B cell (primary cell): ENCODE results near the gene OLAH. TPM values are rescaled to one million over a fixed set of nuclear protein-coding genes. Genes with fewer than 3 reads are reported as not detected.

Experiments
- ATAC-seq: fragments of 200-7000 bp; cut with Tn5 transposase; one replicate; pipeline ENCODE4 v1.10.0; 2021; ENCODE audit warnings: low read depth, mild to moderate bottlenecking, moderate number of reproducible peaks, moderate library complexity
- CTCF ChIA-PET: fragments of 350-600 bp; sonication (Branson Sonifier 250); formaldehyde crosslinking; loops from one replicate; lab custom pipeline; 2021; ENCODE audit warnings: antibody characterized with exemption, inconsistent platforms; lab: Charles Lee
- POLR2A ChIA-PET: fragments of 350-600 bp; sonication (Branson Sonifier 250); formaldehyde crosslinking; loops from one replicate; lab custom pipeline; 2021; ENCODE audit warnings: antibody characterized with exemption; lab: Charles Lee
- DNase-seq: peaks from one replicate; pipeline ENCODE4 v3.0.0; 2013
- H2AFZ ChIP-seq: 2 replicates; pipeline ENCODE4 v1.6.1; 2012; ENCODE audit warnings: mild to moderate bottlenecking, low read depth, low read length; ENCODE audit not compliant: insufficient read depth, poor library complexity, severe bottlenecking
- H3K27ac ChIP-seq, 2 donors: 1 replicate in 1 of 2; 2 replicates in 1 of 2; pipeline ENCODE4 v1.5.1; 2012 to 2013; ENCODE audit warnings: low read length in 2 of 2, mild to moderate bottlenecking in 2 of 2, moderate library complexity in 1 of 2
- H3K27me3 ChIP-seq, 4 experiments: fragments of 200-600 bp in 1 of 4; sonication (generic) in 1 of 4; replicated peaks in 1 of 4; 1 replicate in 2 of 4; 2 replicates in 2 of 4; pipeline versions ENCODE4 v1.6.1 to v1.7.0; 2013 to 2016; ENCODE audit warnings: low read length in 3 of 4, mild to moderate bottlenecking in 2 of 4, mixed read lengths in 1 of 4, moderate library complexity in 1 of 4; ENCODE audit not compliant: insufficient read depth in 4 of 4, control insufficient read depth in 3 of 4; ENCODE audit errors: control extremely low read depth in 1 of 4
- H3K36me3 ChIP-seq, 2 experiments: replicated peaks in 1 of 2; 1 replicate in 1 of 2; 2 replicates in 1 of 2; pipeline versions ENCODE4 v1.6.1 to v1.7.1; 2013; ENCODE audit warnings: low read length in 1 of 2; ENCODE audit not compliant: insufficient read depth in 2 of 2, control insufficient read depth in 1 of 2; ENCODE audit errors: control extremely low read depth in 1 of 2, extremely low read depth in 1 of 2
- H3K4me1 ChIP-seq, 2 donors: fragments of 200-600 bp in 1 of 2; sonication (generic) in 1 of 2; 1 replicate in 1 of 2; 2 replicates in 1 of 2; pipeline versions ENCODE4 v1.5.1 to v1.6.1; 2013 to 2017; ENCODE audit warnings: low read length in 2 of 2; ENCODE audit not compliant: control insufficient read depth in 2 of 2, insufficient read depth in 2 of 2
- H3K4me2 ChIP-seq: replicated peaks from 2 replicates; pipeline ENCODE3; 2012; ENCODE audit warnings: mild to moderate bottlenecking, low read depth, low read length; ENCODE audit not compliant: poor library complexity, severe bottlenecking
- H3K4me3 ChIP-seq, 5 experiments: fragments of 200-600 bp in 1 of 5; sonication (generic) in 1 of 5; 1 replicate in 3 of 5; 2 replicates in 2 of 5; pipeline versions ENCODE4 v1.5.1 to v1.7.0; 2011 to 2016; ENCODE audit warnings: low read length in 4 of 5, mild to moderate bottlenecking in 4 of 5, low read depth in 2 of 5, control low read depth in 1 of 5, moderate library complexity in 1 of 5; ENCODE audit not compliant: insufficient read depth in 1 of 5; ENCODE audit errors: control extremely low read depth in 1 of 5, extremely low read depth in 1 of 5
- H3K79me2 ChIP-seq: fragments of 200-600 bp; sonication (generic); one replicate; pipeline ENCODE4 v1.6.0; 2016; ENCODE audit warnings: low read length; ENCODE audit not compliant: control insufficient read depth, insufficient read depth
- H3K9ac ChIP-seq: fragments of 200-600 bp; sonication (generic); 2 replicates; pipeline ENCODE4 v1.6.1; 2017; ENCODE audit warnings: mild to moderate bottlenecking, low read length, moderate library complexity
- H3K9me3 ChIP-seq, 3 donors: one replicate each; pipeline versions ENCODE4 v1.6.1 to v1.7.1; 2013; ENCODE audit warnings: low read length in 2 of 3; ENCODE audit not compliant: control insufficient read depth in 2 of 3, insufficient read depth in 1 of 3; ENCODE audit errors: control extremely low read depth in 1 of 3
- H4K20me1 ChIP-seq: 2 replicates; pipeline ENCODE4 v1.6.0; 2012; ENCODE audit warnings: mild to moderate bottlenecking, low read length; ENCODE audit not compliant: insufficient read depth, control insufficient read depth, poor library complexity, severe bottlenecking
- H3K27ac Mint-ChIP-seq: one replicate; pipeline ENCODE4 v1.8.0; 2021; ENCODE audit warnings: mixed read lengths
- H3K27me3 Mint-ChIP-seq: one replicate; pipeline ENCODE4 v1.8.0; 2021; ENCODE audit warnings: mixed read lengths
- H3K4me1 Mint-ChIP-seq: one replicate; pipeline ENCODE4 v1.8.0; 2021; ENCODE audit warnings: mixed read lengths
- H3K4me3 Mint-ChIP-seq: one replicate; pipeline ENCODE4 v1.8.0; 2021; ENCODE audit warnings: mixed read lengths
- H3K9me3 Mint-ChIP-seq: one replicate; pipeline ENCODE4 v1.8.0; 2022; ENCODE audit warnings: mixed read lengths; ENCODE audit not compliant: insufficient read depth
- EZH2 ChIP-seq: IDR thresholded peaks from 2 replicates; pipeline ENCODE4 v1.6.1; 2012; ENCODE audit warnings: borderline replicate concordance, low read depth, mild to moderate bottlenecking, moderate library complexity, low read length; ENCODE audit not compliant: insufficient read depth, poor library complexity, severe bottlenecking
- WGBS: methylation state at CpG from one replicate; pipeline ENCODE4 v1.1.5; 2013; ENCODE audit warnings: missing lambda C conversion rate; ENCODE audit not compliant: insufficient coverage; 5-methylcytosine and 5-hydroxymethylcytosine counted together
- intact Hi-C: fragments of 100-400 bp; cut with micrococcal nuclease; formaldehyde crosslinking; loops from one replicate; pipeline ENCODE4 v1.10.0; 2022
- polyA plus RNA-seq: library from polyadenylated mRNA; depleted of rRNA; stranded (reverse); fragments of >200 nt; gene quantifications from 2 replicates; pipeline ENCODE4 v1.2.3, GENCODE V29; 2012
- total RNA-seq, 2 donors: library from RNA; stranded (reverse); fragments of 120-200 nt in 1 of 2; gene quantifications; 1 replicate in 1 of 2; 2 replicates in 1 of 2; pipeline versions ENCODE4 v1.2.3 to v1.2.4, GENCODE V29; 2013 to 2022
- TF ChIP-seq, protein P1 (sequence below): fragments of 200-600 bp; IDR thresholded peaks from one replicate; pipeline ENCODE4 v1.8.0; 2022; ENCODE audit warnings: antibody characterized with exemption, mild to moderate bottlenecking

The OLAH gene
- total and polyA plus RNA-seq, 2 donors (not counting 1 experiment from before 2014, with no cell fraction given), result not detected

DNA sequence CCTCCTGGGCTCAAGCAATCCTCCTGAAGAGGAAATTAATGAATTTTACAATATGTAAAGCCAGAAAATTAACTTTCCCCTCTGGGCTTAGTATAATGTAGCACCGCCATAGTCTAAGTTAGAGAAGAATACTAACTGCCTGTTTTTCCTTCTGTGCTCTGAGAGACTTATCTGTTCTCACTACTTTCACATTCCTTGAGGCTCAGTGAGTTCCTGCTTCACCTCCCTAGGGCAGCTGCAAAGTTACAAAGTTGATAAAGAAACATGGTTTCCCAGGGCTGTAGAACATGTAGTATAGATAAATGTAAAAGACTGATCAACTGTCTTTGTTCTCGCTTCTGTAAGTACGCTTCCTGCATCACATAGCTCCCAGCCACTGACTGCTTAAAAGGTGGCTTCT is 16.0 kb upstream of the OLAH start:
- Histone ChIP-seq H3K9ac (no peak overlapping the region), H3K27ac (no peak overlapping the region), H3K27me3 (no peaks in the 10 kb centered on the region), H3K4me3 (no peak overlapping the region), H3K4me2 (no peak overlapping the region), H3K79me2 (no peaks in the 10 kb centered on the region), H3K4me1 (no peaks in the 10 kb centered on the region), H3K9me3 (no peaks in the 10 kb centered on the region), H2AFZ (no peak overlapping the region), H4K20me1 (no peaks in the 10 kb centered on the region), H3K36me3 (no peaks in the 10 kb centered on the region)
- TF ChIP-seq EZH2, result no peak
- TF ChIP-seq, protein P1, sequence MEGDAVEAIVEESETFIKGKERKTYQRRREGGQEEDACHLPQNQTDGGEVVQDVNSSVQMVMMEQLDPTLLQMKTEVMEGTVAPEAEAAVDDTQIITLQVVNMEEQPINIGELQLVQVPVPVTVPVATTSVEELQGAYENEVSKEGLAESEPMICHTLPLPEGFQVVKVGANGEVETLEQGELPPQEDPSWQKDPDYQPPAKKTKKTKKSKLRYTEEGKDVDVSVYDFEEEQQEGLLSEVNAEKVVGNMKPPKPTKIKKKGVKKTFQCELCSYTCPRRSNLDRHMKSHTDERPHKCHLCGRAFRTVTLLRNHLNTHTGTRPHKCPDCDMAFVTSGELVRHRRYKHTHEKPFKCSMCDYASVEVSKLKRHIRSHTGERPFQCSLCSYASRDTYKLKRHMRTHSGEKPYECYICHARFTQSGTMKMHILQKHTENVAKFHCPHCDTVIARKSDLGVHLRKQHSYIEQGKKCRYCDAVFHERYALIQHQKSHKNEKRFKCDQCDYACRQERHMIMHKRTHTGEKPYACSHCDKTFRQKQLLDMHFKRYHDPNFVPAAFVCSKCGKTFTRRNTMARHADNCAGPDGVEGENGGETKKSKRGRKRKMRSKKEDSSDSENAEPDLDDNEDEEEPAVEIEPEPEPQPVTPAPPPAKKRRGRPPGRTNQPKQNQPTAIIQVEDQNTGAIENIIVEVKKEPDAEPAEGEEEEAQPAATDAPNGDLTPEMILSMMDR, result no peak
- ChIA-PET CTCF (no interaction called here), POLR2A (no interaction called here)
- H3K27me3 Mint-ChIP-seq, result no peaks in the 10 kb centered on the region
- no peaks in the 10 kb centered on the region for H3K9me3 Mint-ChIP-seq
- intact Hi-C loops, result no loop called here
- 100% methylated on average over 1 of the region's 3 CpGs for WGBS
- DNase-seq (no peak), ATAC-seq (no peak)
- no peaks in the 10 kb centered on the region for H3K4me1 Mint-ChIP-seq
- H3K27ac Mint-ChIP-seq, result no peak overlapping the region
- H3K4me3 Mint-ChIP-seq, result no peak overlapping the region

DNA sequence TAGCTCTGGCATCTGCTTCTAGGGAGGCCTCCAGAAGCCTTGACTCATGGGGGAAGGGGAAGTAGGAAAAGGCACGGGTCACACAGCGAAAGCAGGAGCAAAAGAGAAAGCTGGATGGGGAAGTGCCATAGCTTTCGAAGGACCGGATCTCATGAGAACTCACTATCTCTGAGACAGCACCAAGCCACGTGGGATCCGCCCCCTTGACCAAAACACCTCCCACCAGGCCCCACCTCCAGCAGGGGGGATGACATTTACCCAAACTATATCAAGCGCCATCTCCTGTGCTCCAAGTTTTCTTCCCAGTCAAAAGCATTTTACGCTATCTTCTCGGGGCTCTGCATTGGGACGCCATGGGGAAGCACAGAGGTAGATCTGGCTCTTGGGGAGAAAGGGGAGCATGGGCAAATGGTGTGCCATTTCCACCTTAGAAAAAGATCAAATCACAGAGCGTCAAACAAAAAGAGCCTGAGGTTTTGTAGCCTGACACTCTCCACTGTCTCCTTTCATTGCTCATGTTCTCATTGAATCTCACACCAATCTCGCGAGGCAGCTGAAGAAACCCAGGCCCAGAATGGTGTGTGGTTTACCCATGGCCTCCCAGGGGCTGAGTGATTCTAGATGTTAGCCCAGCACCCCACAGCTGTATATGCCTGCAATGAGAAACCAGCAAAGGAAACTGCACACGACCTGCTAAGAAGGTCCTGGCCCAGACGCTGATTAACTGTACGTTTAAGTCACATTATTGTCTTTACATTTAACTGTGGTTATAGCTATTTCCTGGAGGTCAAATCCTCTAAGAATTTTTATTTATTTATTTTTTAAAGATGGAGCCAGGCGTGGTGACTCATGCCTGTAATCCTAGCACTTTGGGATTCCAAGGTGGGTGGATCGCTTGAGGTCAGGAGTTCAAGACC is 8.1 kb upstream of the OLAH start:
- no peaks in the 10 kb centered on the region for H4K20me1 ChIP-seq
- H3K4me1 ChIP-seq, result no peaks in the 10 kb centered on the region
- H3K9me3 ChIP-seq, result no peaks in the 10 kb centered on the region
- H2AFZ ChIP-seq, result no peak overlapping the region
- CTCF ChIA-PET, result no interaction called here
- TF ChIP-seq, protein P1, result no peak
- no peak for TF ChIP-seq EZH2
- H3K27me3 Mint-ChIP-seq, result peaks cover 6% of the 10 kb centered on the region
- intact Hi-C loops, result no loop called here
- peaks cover 3% of the 10 kb centered on the region for H3K9me3 Mint-ChIP-seq
- H3K4me1 Mint-ChIP-seq, result no peaks in the 10 kb centered on the region
- H3K79me2 ChIP-seq, result no peaks in the 10 kb centered on the region
- no peak overlapping the region for H3K4me3 Mint-ChIP-seq
- no peak overlapping the region for H3K27ac ChIP-seq
- no peak overlapping the region for H3K27ac Mint-ChIP-seq
- no peak overlapping the region for H3K9ac ChIP-seq
- no peak overlapping the region for H3K4me3 ChIP-seq
- H3K27me3 ChIP-seq, result no peaks in the 10 kb centered on the region
- ATAC-seq, result no peak
- WGBS, result 33% methylated on average over 9 of the region's 18 CpGs
- DNase-seq, result peak; percentile 7
- POLR2A ChIA-PET, result no interaction called here
- no peaks in the 10 kb centered on the region for H3K36me3 ChIP-seq
- no peak overlapping the region for H3K4me2 ChIP-seq
